Stimulated activated CD4-positive, alpha-beta T cell treated with anti-CD3 and anti-CD28 coated beads, Interleukin-15, amount 100 ng/mL, for 1 hour (primary cell): ENCODE data around the gene FBXW8.

Experiments used
- DNase-seq, 2 donors: peaks; one replicate each; pipeline ENCODE4 v3.0.0-alpha.2; 2020; ENCODE audit warnings: low read depth in 1 of 2, low spot score in 1 of 2

Gene FBXW8

GRCh38 chr12:117072736-117073490, 162.2 kb downstream of the FBXW8 start:
- no peak for DNase-seq

DNA sequence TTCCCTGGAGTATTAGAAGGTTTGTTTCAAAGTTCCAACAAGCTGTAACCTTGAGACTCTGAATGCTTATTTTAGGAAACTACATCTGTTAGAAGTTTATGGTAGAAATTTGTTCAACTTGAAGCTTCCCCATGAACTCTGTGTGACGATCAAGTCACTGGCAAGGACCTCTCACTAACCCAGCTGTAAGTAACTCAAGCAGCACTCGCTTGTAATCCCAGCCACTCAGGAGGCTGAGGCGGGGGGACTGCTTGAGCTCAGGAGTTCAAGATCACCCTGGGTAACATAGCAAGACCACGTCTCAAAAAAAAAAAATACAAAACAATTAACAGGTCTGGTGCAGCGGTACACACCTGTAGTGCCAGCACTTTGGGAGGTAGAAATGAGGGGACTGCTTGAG, 162.9 kb downstream of the FBXW8 start:
- DNase-seq: no peak

- no peak for DNase-seq
Measured at GRCh38 chr12:117076410-117077372, 165.9 kb downstream of the FBXW8 start.

GRCh38 chr12:117079487-117079886, 168.7 kb downstream of the FBXW8 start:
- no peak for DNase-seq

DNA sequence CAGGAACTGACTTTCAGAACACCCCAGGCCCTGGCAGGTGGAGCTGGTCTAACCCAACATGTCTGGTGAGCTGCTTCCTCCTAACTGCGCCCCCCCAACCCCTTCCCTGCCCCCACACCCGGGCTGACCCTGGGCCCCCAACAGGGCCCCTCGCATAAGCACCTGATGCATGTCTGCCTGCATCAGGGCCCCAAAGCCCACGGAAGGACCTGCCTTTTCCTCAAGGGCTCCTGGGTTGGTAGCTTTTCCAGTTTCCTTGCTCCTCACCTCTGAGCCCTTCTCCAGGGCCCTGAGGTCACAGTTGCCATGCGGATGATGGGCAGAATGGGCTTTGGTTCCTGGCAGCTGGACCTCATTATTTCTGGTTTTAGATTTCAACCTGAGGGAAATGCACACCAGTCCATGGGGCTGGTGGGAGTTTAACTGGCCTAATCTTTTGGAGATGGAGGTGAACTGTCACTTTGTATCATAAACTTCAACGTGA, 170.0 kb downstream of the FBXW8 start:
- DNase-seq: no peak
